Measurements from ENCODE around the gene MAVS. TPM values are rescaled to one million over a fixed set of nuclear protein-coding genes. Genes with fewer than 3 reads are reported as not detected.

Gene MAVS
- total RNA-seq, 1 donor from 2014 or later: 22.2 TPM

- DNase-seq (ENCODE audit: low read depth): no peak
- no peak for TF ChIP-seq CTCF (conservative IDR thresholded peaks at IDR 0.05; ENCODE audit: low read depth, low read length)
- H3K4me3 ChIP-seq (ENCODE audit: low read depth, low read length): no peak overlapping the region
Measured at GRCh38 chr20:3848565-3848964, 1.9 kb downstream of the MAVS start.

- no peak for TF ChIP-seq CTCF (conservative IDR thresholded peaks at IDR 0.05; ENCODE audit: low read depth, low read length)
- DNase-seq (ENCODE audit: low read depth): no peak
- no peak overlapping the region for H3K4me3 ChIP-seq (ENCODE audit: low read depth, low read length)
Measured at GRCh38 chr20:3854462-3854871, 7.8 kb downstream of the MAVS start.

DNA sequence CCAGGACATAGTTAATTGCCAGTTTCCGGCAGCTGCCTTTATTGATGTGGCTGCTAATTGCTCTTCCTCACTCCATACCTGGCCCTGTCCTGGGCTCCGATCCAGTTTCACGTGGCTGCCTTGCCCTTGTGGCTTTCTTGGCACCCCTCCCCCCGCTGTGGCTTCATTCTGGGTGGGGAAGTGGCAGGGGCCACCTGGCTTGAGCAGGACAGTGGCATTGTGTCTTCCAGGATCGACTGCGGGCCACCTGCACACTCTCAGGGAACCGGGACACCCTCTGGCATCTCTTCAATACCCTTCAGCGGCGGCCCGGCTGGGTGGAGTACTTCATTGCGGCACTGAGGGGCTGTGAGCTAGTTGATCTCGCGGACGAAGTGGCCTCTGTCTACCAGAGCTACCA, 10.8 kb downstream of the MAVS start:
- TF ChIP-seq CTCF (conservative IDR thresholded peaks at IDR 0.05; ENCODE audit: low read depth, low read length): no peak

DNA sequence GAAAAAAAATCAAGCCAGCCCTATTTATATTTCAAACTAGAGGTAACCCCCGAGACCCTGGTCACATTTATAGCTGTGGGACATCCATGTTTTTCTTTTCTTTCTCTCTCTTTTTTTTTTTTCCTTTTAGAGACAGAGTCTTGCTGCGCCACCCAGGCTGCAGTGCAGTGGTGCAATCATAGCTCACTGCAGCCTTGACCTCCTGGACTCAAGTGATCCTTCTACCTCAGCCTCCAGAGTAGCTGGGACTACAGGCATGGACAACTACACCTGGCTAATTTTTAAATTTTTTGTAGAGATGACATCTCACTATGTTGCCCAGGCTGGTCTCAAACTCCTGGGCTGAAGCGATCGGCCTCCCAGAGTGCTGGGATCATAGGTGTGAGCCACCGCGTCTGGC, 12.1 kb downstream of the MAVS start:
- no peak overlapping the region for H3K4me3 ChIP-seq (ENCODE audit: low read depth, low read length)
- DNase-seq (ENCODE audit: low read depth): no peak
- TF ChIP-seq CTCF (conservative IDR thresholded peaks at IDR 0.05; ENCODE audit: low read depth, low read length): no peak

More for the DNA sequence above, 10.8 kb downstream of the MAVS start:
- DNase-seq (ENCODE audit: low read depth): no peak
- H3K4me3 ChIP-seq (ENCODE audit: low read depth, low read length): no peak overlapping the region

- no peak overlapping the region for H3K4me3 ChIP-seq (ENCODE audit: low read depth, low read length)
- no peak for DNase-seq (ENCODE audit: low read depth)
- TF ChIP-seq CTCF (conservative IDR thresholded peaks at IDR 0.05; ENCODE audit: low read depth, low read length): no peak
Measured at GRCh38 chr20:3861191-3861590, 14.6 kb downstream of the MAVS start.

DNA sequence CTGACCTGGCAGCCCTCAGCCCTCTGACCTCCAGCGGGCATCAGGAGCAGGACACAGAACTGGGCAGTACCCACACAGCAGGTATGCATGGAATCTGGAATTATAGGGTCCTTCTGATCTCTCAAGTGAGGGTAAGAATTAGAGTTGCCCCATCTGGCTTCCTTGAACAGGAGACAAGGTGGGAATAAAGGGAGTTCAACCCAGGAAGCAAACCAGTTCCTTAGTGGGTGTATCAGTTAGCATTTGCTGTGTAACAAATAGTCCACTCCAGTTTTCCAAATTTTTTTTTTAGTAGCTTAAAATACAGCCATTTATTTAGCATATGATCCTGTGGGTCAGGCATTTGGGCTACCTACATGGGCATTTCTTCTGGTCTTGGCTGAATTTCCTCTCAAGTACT, 15.7 kb downstream of the MAVS start:
- no peak overlapping the region for H3K4me3 ChIP-seq (ENCODE audit: low read depth, low read length)
- DNase-seq (ENCODE audit: low read depth): no peak
- TF ChIP-seq CTCF (conservative IDR thresholded peaks at IDR 0.05; ENCODE audit: low read depth, low read length): no peak

- H3K4me3 ChIP-seq (ENCODE audit: low read depth, low read length): no peak overlapping the region
- no peak for DNase-seq (ENCODE audit: low read depth)
- TF ChIP-seq CTCF (conservative IDR thresholded peaks at IDR 0.05; ENCODE audit: low read depth, low read length): no peak
Measured at GRCh38 chr20:3863317-3863716, 16.7 kb downstream of the MAVS start.
